Upper lobe of left lung (tissue), 4 donors: Measurements from ENCODE around the gene ZNF282.
"Not testable (repeated sequence)": the region's sequence is repeated elsewhere in the genome, so short reads cannot be mapped to it uniquely, and the experiment has no call there.

ENCODE experiments used
- CTCF ChIP-seq, 6 experiments: fragments of 450-650 bp in 4 of 6; fragments of 200-600 bp in 2 of 6; sonication (generic) in 2 of 6; IDR thresholded peaks; one replicate each; pipeline ENCODE4 v1.5.1; 2016 to 2019; ENCODE audit warnings: antibody characterized with exemption in 6 of 6
- POLR2A ChIP-seq, 4 donors: fragments of 450-650 bp; IDR thresholded peaks; one replicate each; pipeline ENCODE4 v1.5.1; 2016 to 2017; ENCODE audit warnings: antibody characterized with exemption in 4 of 4, mild to moderate bottlenecking in 2 of 4
- POLR2AphosphoS5 ChIP-seq, 2 donors: sonication (generic); formaldehyde crosslinking; IDR thresholded peaks; one replicate each; pipeline ENCODE4 v1.5.1; 2017; ENCODE audit warnings: antibody characterized with exemption in 2 of 2

- TF ChIP-seq POLR2A, POLR2AphosphoS5, CTCF (IDR thresholded peaks at IDR 0.05): not testable (repeated sequence)
Observed at GRCh38 chr7:149251518-149251917, 56.2 kb downstream of the ZNF282 start.
